Measurements from ENCODE around the gene SLC6A3.

The SLC6A3 gene

DNA sequence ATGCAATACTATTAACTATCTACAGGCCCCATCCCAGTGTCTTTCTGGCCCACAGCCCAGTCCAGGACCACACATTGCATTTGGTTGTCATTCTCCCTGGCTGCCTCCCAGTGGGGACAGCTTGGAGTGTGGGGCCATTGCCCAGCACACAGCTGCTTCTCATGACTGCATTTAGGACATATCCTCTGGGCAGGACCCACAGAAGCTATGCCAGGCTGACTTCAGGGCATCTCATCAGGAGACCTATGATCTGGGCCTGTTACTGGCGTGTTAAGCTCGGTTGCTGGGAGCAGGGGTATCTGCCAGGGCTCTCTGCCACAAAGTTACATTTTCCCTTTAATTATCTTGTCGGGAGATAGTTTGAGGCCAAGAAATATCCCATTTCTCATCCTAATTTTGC is 68.3 kb downstream of the SLC6A3 start:
- TF ChIP-seq FOXP2 (optimal IDR thresholded peaks at IDR 0.05; ENCODE audit: borderline replicate concordance, extremely low read depth, extremely low read length, insufficient read depth) (no peak), POLR2AphosphoS5 (IDR thresholded peaks at IDR 0.05; ENCODE audit: low read depth, low read length) (no peak), SIN3A (IDR thresholded peaks at IDR 0.05; ENCODE audit: borderline replicate concordance, insufficient read depth, low read length) (no peak), TAF1 (IDR thresholded peaks at IDR 0.05; ENCODE audit: borderline replicate concordance, insufficient read depth, low read length) (no peak)
- TF ChIP-seq, protein P1, sequence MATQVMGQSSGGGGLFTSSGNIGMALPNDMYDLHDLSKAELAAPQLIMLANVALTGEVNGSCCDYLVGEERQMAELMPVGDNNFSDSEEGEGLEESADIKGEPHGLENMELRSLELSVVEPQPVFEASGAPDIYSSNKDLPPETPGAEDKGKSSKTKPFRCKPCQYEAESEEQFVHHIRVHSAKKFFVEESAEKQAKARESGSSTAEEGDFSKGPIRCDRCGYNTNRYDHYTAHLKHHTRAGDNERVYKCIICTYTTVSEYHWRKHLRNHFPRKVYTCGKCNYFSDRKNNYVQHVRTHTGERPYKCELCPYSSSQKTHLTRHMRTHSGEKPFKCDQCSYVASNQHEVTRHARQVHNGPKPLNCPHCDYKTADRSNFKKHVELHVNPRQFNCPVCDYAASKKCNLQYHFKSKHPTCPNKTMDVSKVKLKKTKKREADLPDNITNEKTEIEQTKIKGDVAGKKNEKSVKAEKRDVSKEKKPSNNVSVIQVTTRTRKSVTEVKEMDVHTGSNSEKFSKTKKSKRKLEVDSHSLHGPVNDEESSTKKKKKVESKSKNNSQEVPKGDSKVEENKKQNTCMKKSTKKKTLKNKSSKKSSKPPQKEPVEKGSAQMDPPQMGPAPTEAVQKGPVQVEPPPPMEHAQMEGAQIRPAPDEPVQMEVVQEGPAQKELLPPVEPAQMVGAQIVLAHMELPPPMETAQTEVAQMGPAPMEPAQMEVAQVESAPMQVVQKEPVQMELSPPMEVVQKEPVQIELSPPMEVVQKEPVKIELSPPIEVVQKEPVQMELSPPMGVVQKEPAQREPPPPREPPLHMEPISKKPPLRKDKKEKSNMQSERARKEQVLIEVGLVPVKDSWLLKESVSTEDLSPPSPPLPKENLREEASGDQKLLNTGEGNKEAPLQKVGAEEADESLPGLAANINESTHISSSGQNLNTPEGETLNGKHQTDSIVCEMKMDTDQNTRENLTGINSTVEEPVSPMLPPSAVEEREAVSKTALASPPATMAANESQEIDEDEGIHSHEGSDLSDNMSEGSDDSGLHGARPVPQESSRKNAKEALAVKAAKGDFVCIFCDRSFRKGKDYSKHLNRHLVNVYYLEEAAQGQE (IDR thresholded peaks at IDR 0.05; ENCODE audit: insufficient read depth in 1 of 2, low read depth in 2 of 2, low read length in 2 of 2): no peak

DNA sequence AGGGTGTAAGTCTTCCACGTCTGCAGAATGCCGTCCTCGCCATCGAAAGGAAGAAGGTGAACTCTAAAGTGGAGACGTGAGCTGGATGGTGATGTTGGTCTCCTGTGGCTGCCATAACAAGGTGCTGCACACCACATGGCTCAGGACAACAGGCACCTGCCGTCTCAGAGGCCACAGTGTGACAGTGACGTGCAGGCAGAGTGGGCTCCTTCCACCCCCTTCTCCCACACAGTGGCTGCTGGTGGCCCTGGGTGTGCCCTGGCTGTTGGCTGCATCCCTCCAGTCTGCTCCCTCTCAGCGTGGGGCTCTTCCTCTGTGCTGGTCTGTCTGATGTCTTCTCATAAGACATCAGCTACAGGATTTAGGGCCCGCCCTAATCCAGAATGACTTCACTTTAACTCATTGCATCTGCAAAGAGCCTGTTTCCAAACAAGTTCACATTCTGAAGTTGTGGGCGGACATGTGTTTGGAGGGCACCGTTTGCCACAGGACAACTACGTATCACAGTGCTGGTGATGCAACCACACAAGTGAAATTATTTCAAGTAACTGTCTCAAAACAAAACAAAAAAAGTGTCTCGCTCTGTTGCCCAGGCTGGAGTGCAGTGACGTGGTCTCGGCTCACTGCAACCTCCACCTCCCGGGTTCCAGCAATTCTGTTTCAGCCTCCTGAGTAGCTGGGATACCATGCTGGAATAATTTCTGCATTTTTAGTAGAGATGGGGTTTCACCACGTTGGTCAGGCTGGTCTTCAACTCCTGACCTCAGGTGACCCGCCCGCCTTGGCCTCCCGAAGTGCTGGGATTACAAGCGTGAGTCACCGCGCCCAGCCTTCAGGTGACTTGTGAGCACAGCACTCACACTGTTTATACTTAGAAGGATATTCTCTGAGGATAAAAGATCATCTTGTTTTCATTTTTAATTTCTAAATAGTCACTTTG is 69.1 kb downstream of the SLC6A3 start:
- TF ChIP-seq POLR2AphosphoS5 (IDR thresholded peaks at IDR 0.05; ENCODE audit: low read depth, low read length) (no peak), FOXP2 (optimal IDR thresholded peaks at IDR 0.05; ENCODE audit: borderline replicate concordance, extremely low read depth, extremely low read length, insufficient read depth) (no peak), SIN3A (IDR thresholded peaks at IDR 0.05; ENCODE audit: borderline replicate concordance, insufficient read depth, low read length) (no peak), TAF1 (IDR thresholded peaks at IDR 0.05; ENCODE audit: borderline replicate concordance, insufficient read depth, low read length) (no peak)
- TF ChIP-seq, protein P1 (IDR thresholded peaks at IDR 0.05; ENCODE audit: insufficient read depth in 1 of 2, low read depth in 2 of 2, low read length in 2 of 2): no peak

DNA sequence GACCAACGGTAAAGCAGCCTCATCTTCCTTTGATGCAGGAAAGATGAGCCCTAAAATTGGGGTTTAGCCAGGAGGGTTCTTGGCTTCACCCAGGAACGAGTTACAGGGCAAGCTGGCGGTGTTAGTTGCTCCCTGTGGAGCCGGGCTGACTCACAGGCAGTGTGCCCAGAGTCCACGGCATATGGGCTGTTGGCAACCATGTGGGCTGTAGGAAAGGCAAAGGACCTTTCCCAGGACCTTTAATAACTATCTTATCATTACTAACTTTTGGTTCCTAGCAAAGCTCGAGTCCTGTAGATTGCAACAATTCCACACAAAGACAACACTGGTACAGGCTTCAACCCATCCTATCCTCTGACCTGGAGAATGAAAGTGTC is 70.6 kb downstream of the SLC6A3 start:
- TF ChIP-seq SIN3A (IDR thresholded peaks at IDR 0.05; ENCODE audit: borderline replicate concordance, insufficient read depth, low read length) (no peak), FOXP2 (optimal IDR thresholded peaks at IDR 0.05; ENCODE audit: borderline replicate concordance, extremely low read depth, extremely low read length, insufficient read depth) (no peak), POLR2AphosphoS5 (IDR thresholded peaks at IDR 0.05; ENCODE audit: low read depth, low read length) (no peak), TAF1 (IDR thresholded peaks at IDR 0.05; ENCODE audit: borderline replicate concordance, insufficient read depth, low read length) (no peak)
- TF ChIP-seq, protein P1 (IDR thresholded peaks at IDR 0.05; ENCODE audit: insufficient read depth in 1 of 2, low read depth in 2 of 2, low read length in 2 of 2): no peak

DNA sequence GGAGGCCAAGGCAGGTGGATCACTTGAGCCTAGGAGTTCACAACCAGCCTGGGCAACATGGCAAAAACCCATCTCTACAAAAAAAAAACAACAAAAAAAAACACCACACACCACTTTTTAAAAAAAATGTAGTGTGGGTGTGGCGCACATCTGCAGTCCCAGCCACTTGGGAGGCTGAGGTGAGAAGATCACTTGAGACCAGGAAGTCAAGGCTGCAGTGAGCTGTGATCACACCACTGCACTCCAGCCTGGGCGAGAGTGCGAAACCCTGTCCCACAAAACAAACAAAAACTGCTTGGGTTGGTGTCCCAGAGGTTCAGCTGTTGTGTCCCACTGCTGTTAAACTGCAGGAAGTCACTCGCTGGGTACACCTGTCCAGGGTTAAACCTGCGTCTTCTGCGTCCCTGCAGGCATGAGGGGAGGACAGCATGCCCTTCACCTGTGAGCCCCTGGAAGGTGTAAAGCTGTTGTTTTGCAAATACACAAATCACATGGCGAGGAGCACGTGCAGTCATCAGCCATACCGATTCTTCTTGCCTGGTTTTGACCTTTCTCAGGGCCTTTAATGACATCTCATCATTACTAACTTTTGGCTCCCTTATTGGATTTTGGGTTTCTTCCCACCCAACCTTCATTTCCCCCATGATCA is 71.1 kb downstream of the SLC6A3 start:
- TF ChIP-seq POLR2AphosphoS5 (IDR thresholded peaks at IDR 0.05; ENCODE audit: low read depth, low read length): no peak
- no peak for TF ChIP-seq TAF1 (IDR thresholded peaks at IDR 0.05; ENCODE audit: borderline replicate concordance, insufficient read depth, low read length)
- no peak for TF ChIP-seq FOXP2 (optimal IDR thresholded peaks at IDR 0.05; ENCODE audit: borderline replicate concordance, extremely low read depth, extremely low read length, insufficient read depth)
- no peak for TF ChIP-seq SIN3A (IDR thresholded peaks at IDR 0.05; ENCODE audit: borderline replicate concordance, insufficient read depth, low read length)
- TF ChIP-seq, protein P1 (IDR thresholded peaks at IDR 0.05; ENCODE audit: insufficient read depth in 1 of 2, low read depth in 2 of 2, low read length in 2 of 2): no peak
